Suprapubic skin (tissue), 4 donors: ENCODE measurements around the gene PTGIS.

Experiments
- POLR2A ChIP-seq, 2 donors: fragments of 450-650 bp; IDR thresholded peaks; one replicate each; pipeline ENCODE4 v1.6.1; 2017; ENCODE audit warnings: antibody characterized with exemption in 2 of 2, mild to moderate bottlenecking in 2 of 2, moderate library complexity in 2 of 2
- POLR2AphosphoS5 ChIP-seq, 3 donors: sonication (generic); formaldehyde crosslinking; IDR thresholded peaks; one replicate each; pipeline ENCODE4 v1.6.1; 2017; ENCODE audit warnings: antibody characterized with exemption in 3 of 3
- TF ChIP-seq, protein P1 (sequence below), 2 donors: fragments of 200-600 bp in 1 of 2; fragments of 450-650 bp in 1 of 2; sonication (generic) in 1 of 2; IDR thresholded peaks; one replicate each; pipeline ENCODE4 v1.5.1; 2016 to 2019; ENCODE audit warnings: antibody characterized with exemption in 2 of 2, mild to moderate bottlenecking in 1 of 2, moderate library complexity in 1 of 2

- no peak for TF ChIP-seq POLR2AphosphoS5 (IDR thresholded peaks at IDR 0.05)
- TF ChIP-seq, protein P1, sequence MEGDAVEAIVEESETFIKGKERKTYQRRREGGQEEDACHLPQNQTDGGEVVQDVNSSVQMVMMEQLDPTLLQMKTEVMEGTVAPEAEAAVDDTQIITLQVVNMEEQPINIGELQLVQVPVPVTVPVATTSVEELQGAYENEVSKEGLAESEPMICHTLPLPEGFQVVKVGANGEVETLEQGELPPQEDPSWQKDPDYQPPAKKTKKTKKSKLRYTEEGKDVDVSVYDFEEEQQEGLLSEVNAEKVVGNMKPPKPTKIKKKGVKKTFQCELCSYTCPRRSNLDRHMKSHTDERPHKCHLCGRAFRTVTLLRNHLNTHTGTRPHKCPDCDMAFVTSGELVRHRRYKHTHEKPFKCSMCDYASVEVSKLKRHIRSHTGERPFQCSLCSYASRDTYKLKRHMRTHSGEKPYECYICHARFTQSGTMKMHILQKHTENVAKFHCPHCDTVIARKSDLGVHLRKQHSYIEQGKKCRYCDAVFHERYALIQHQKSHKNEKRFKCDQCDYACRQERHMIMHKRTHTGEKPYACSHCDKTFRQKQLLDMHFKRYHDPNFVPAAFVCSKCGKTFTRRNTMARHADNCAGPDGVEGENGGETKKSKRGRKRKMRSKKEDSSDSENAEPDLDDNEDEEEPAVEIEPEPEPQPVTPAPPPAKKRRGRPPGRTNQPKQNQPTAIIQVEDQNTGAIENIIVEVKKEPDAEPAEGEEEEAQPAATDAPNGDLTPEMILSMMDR (IDR thresholded peaks at IDR 0.05) = no peak
- TF ChIP-seq POLR2A (IDR thresholded peaks at IDR 0.05) = no peak
Measured at GRCh38 chr20:49548371-49548947, 19.5 kb downstream of the PTGIS start.
